HG02938 (cell line): Measurements from ENCODE around the gene ZYG11B.
"Not testable (repeated sequence)": the region's sequence is repeated elsewhere in the genome, so short reads cannot be mapped to it uniquely, and the experiment has no call there.

Experiments used
- ATAC-seq: cut with Tn5 transposase; IDR thresholded peaks from one replicate; pipeline ENCODE4 v1.9.1; 2021; ENCODE audit warnings: mild to moderate bottlenecking, moderate library complexity; ENCODE audit not compliant: unreplicated experiment

The ZYG11B gene

GRCh38 chr1:52706941-52707926 is 19.0 kb upstream of the ZYG11B start:
- ATAC-seq, result no peak

GRCh38 chr1:52707927-52708655 is 18.2 kb upstream of the ZYG11B start:
- ATAC-seq, result no peak

- no peak for ATAC-seq
Observed at GRCh38 chr1:52709016-52709415, 17.2 kb upstream of the ZYG11B start.

- no peak for ATAC-seq
Observed at GRCh38 chr1:52713590-52713989, 12.7 kb upstream of the ZYG11B start.

GRCh38 chr1:52715296-52715695 is 11.0 kb upstream of the ZYG11B start:
- not testable (repeated sequence) for ATAC-seq

GRCh38 chr1:52723260-52723659 is 3.0 kb upstream of the ZYG11B start:
- ATAC-seq, result no peak

GRCh38 chr1:52725903-52726264 is 369 bp upstream of the ZYG11B start:
- no peak for ATAC-seq

- ATAC-seq, result no peak
Observed at GRCh38 chr1:52727114-52727586, 897 bp downstream of the ZYG11B start.

- no peak for ATAC-seq
Observed at GRCh38 chr1:52727956-52728656, 1.9 kb downstream of the ZYG11B start.

- no peak for ATAC-seq
Observed at GRCh38 chr1:52733368-52733767, 7.1 kb downstream of the ZYG11B start.

GRCh38 chr1:52735371-52735770 is 9.1 kb downstream of the ZYG11B start:
- not testable (repeated sequence) for ATAC-seq

- no peak for ATAC-seq
Observed at GRCh38 chr1:52738148-52738547, 11.9 kb downstream of the ZYG11B start.

- ATAC-seq, result no peak
Observed at GRCh38 chr1:52738893-52739292, 12.6 kb downstream of the ZYG11B start.

GRCh38 chr1:52739699-52740467 is 13.6 kb downstream of the ZYG11B start:
- no peak for ATAC-seq

- no peak for ATAC-seq
Observed at GRCh38 chr1:52741259-52741658, 15.0 kb downstream of the ZYG11B start.

- ATAC-seq, result no peak
Observed at GRCh38 chr1:52746189-52746588, 19.9 kb downstream of the ZYG11B start.

GRCh38 chr1:52747450-52747849 is 21.2 kb downstream of the ZYG11B start:
- no peak for ATAC-seq

GRCh38 chr1:52748119-52748518 is 21.9 kb downstream of the ZYG11B start:
- no peak for ATAC-seq

- ATAC-seq, result not testable (repeated sequence)
Observed at GRCh38 chr1:52749496-52749895, 23.2 kb downstream of the ZYG11B start.

GRCh38 chr1:52750139-52750538 is 23.9 kb downstream of the ZYG11B start:
- ATAC-seq, result not testable (repeated sequence)
